Mucosa of gallbladder (tissue), 1 donor: ENCODE data around the gene PWP2. TPM values are rescaled to one million over a fixed set of nuclear protein-coding genes. Genes with fewer than 3 reads are reported as not detected.
"Not testable (repeated sequence)": the region's sequence is repeated elsewhere in the genome, so short reads cannot be mapped to it uniquely, and the experiment has no call there.

Experiments
- DNase-seq: peaks from one replicate; pipeline ENCODE4 v3.0.0-alpha.2; 2020; ENCODE audit warnings: low spot score
- total RNA-seq: library from RNA; stranded (reverse); gene quantifications from one replicate; pipeline ENCODE4 v1.2.1, GENCODE V29; 2021
- donor health status: DM: no; HTN: no; CAD: no.

The PWP2 gene
- total RNA-seq, 1 donor from 2014 or later: 6.2 TPM

DNA sequence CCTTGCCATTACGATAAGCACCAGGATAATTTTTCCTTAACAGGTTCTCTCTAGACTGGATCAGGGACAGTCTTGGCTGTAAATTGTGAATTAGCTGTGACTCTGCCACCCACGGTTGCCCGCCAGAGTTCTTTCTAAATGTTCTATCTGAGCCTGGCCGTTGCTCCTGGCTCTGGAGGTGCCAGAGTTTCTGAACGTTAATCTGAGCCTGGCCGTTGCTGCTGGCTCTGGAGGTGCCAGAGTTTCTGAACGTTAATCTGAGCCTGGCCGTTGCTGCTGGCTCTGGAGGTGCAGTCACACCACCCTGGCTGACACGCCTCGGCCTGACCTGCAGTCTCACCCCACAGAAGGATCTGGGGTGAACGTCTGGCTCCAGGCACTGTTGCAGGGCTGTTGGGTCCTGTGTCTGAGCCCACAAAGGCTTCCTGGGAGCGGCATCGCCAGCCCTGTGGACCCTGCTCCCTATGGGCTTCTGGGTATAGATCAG lies 56.0 kb downstream of the PWP2 start:
- DNase-seq: not testable (repeated sequence)

DNA sequence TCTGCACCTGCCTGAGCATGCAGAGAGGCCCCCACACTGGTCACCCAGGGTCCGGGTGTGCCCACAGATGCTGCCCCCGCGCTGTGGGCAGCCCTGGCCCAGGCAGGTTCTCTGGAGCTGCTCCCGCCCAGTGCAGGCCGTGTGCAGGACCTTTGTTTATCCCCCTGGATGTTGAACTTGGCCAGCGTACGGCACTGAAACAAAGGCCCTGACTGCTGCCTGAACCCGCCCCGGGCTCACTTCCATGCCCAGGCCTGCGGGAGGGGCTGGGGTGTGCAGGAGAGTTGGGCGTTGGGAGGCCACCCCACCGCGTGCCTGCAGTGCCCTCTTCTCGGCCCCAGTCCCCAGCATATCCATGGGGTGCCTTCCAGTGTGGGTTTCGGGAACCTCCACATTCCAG lies 58.7 kb downstream of the PWP2 start:
- DNase-seq: not testable (repeated sequence)

DNA sequence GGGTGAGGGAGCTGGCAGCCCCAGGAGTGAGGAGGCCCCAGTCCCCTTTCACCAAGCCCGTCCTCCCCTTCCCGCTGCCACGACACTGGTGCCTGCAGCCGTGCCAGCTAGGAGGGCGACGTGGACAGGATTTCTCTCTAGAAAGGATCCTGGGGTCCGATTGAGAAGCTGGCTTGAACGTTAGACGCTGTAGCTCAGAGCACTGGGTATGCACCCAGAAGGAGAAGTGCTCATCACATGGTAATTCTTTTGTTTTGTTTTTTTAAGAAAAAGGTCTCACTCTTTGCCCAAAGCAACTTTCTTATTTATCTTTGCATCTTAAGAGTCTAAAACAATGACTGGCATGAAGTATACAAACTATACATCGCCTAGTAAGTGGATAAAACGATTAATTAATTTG lies 60.3 kb downstream of the PWP2 start:
- not testable (repeated sequence) for DNase-seq

DNA sequence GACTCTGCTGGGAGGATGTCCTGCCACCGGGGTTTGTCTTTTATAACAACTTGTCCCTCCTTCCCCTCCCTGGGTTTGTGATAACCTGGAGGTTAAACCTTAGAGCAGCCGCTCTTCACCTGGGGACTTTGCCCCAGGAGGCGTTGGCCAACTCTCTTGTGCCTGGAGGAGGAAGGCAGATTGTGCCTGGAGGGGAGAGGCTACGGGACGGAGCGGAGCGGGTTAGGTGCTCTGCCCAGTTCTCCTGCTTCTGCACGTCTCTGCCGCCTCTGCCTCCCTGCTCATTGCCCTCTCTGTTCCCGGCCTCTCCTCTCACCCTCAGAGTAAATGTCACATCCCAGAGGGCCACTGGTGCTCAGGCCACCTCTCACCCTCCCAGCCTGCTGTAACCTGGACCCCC lies 63.1 kb downstream of the PWP2 start:
- DNase-seq: not testable (repeated sequence)

DNA sequence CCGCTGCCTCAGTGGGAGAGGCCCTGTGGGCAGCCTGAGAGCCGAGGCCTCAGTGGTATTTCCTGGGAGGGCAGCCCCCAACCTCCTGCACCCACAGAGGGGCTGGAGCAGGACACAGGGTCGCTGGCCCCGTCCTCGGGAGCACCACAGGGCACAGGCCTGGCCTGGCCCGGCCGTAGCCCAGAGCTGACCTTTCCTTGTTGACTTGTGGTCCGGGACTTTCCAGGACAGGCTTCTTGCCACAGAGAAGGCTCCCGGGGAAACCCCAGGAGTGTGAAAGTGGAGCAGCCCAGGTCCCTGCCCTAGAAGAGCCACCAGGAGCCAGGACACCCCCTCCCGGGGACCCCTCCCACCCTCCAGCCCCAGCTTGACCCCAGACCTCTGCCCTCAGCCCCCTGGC lies 63.7 kb downstream of the PWP2 start:
- not testable (repeated sequence) for DNase-seq

DNA sequence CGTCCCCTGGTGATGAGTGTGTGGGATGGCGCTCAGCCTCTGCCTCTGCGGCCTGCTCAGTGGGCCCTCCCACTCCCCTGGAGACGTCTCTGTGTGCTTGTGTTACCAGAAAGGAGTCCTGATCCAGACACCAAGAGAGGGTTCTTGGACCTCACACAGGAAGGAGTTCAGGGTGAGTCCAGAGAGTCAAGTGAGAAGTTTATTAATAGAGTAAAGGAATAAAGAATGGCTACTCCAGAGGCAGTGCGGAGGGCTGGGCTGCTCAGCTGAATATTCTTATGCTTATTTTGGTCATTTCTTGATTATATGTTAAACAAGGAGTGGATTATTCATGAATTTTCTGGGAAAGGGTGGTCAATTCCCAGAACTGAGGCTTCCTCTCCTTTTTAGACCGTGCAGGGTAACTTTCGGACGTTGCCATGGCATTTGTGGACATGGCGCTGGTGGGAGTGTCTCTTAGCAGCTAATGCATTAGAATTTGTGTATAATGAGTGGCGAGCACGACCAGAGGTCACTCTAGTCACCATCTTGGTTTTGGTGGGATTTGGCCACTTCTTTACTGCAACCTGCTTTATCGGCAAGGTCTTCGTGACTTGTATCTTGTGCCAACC lies 64.9 kb downstream of the PWP2 start:
- not testable (repeated sequence) for DNase-seq

DNA sequence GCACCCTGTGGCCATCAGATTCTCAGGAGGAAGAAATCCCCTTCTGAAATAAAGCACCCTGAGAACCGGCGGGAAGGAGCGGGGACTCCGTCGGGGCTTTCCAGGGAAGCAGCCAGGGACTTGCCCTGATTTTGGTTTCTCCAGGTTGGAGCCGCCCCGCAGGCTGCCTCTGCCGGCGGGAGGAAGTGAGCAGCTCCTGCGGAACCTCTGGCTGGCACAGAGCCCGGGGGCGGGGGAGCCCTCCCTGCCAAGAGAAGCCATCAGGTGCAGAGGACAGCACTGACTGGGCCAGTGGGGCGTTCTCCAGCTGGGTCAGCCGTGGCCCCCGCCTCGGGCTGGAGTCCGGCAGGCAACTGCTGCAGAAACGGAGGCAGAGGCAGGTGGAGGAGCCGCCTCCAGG lies 65.5 kb downstream of the PWP2 start:
- DNase-seq: not testable (repeated sequence)

DNA sequence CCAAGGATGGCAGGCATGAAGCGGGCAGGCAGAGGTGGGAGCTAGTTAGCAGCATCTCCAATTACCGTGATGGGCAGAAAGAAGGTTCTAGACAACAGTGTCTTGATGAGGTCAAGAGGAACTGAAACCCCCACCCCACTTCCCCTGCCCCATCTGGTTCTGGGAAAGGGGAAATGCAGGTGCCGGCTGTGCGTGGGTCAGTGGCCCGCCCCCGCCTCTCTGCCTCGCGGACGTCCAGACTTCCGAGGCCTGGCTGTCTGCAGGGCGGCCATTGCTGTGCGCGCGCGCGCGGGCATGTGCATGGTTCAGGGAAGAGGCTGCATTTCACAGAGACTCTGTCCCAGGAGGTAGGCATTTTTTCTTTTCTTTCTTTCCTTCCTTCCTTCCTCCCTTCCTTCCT lies 68.0 kb downstream of the PWP2 start:
- DNase-seq: not testable (repeated sequence)

DNA sequence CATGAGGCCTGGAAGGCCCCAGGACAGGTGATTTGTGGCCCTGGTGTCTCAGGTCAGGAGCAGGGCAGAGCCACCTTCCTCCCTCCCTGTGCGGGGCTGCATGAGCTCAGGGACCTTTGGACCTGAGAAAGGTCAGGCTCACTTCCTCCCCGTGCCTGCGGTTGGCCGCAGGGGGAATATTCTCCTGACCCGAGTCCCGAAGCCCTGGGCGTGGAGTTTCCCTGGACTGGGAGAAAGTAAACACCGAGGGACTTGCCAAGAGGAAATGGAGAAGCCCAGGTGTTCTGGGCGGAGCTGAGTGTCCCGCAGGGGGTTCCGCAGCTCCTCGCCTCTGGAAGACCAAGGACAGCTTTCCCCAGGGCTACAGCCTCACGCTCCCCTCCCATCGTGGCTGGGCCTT lies 68.9 kb downstream of the PWP2 start:
- DNase-seq: not testable (repeated sequence)

Other genes starting within 250 kb of the PWP2 start
- 107 TPM for gene AGPAT3, start 242.2 kb upstream of the PWP2 start, total RNA-seq
- 37.0 TPM for gene TRAPPC10, start 95.1 kb upstream of the PWP2 start, total RNA-seq
- gene GATD3, start 26.3 kb downstream of the PWP2 start, total RNA-seq: 10.1 TPM
- 8.6 TPM for gene ICOSLG, start 133.5 kb downstream of the PWP2 start, total RNA-seq
- gene DNMT3L, start 154.5 kb downstream of the PWP2 start, total RNA-seq: not detected
- gene AIRE, start 178.5 kb downstream of the PWP2 start, total RNA-seq: 0.17 TPM
- gene PFKL, start 192.7 kb downstream of the PWP2 start, total RNA-seq: 319 TPM
- 24.7 TPM for gene CFAP410, start 232.0 kb downstream of the PWP2 start, total RNA-seq
- gene TRPM2, start 246.2 kb downstream of the PWP2 start, total RNA-seq: 13.8 TPM